DLD1 (cell line): Measurements from ENCODE around the gene KIAA0753.

ENCODE experiments used
- in situ Hi-C: cut with HindIII; loops from 2 replicates; pipeline ENCODE4 v1.10.0; 2017; ENCODE audit warnings: low sequenced_read_pairs

Gene KIAA0753

GRCh38 chr17:6640536-6641246, at the start of gene KIAA0753, which contains the start of gene TXNDC17:
TSS of gene KIAA0753 (minus strand) at chr17:6640711. CDS start at chr17:6635103, 5,608 bp downstream.
TSS of gene TXNDC17 (plus strand) at chr17:6641060. CDS start at chr17:6641083, 23 bp downstream.
- in situ Hi-C loops: no loop called here

GRCh38 chr17:6688944-6689343, 48.4 kb upstream of the KIAA0753 start:
- in situ Hi-C loops: no loop called here

- in situ Hi-C loops: no loop called here
Measured at GRCh38 chr17:6686026-6686425, 45.5 kb upstream of the KIAA0753 start.

GRCh38 chr17:6684881-6685767, 44.6 kb upstream of the KIAA0753 start:
- in situ Hi-C loops: no loop called here

GRCh38 chr17:6684460-6684783, 43.9 kb upstream of the KIAA0753 start:
- in situ Hi-C loops: no loop called here

- in situ Hi-C loops: no loop called here
Measured at GRCh38 chr17:6683730-6684459, 43.4 kb upstream of the KIAA0753 start.

- in situ Hi-C loops: no loop called here
Measured at GRCh38 chr17:6683081-6683684, 42.7 kb upstream of the KIAA0753 start.

- in situ Hi-C loops: no loop called here
Measured at GRCh38 chr17:6682339-6682738, 41.8 kb upstream of the KIAA0753 start.

- in situ Hi-C loops: no loop called here
Measured at GRCh38 chr17:6681671-6682070, 41.2 kb upstream of the KIAA0753 start.

GRCh38 chr17:6681176-6681575, 40.7 kb upstream of the KIAA0753 start:
- in situ Hi-C loops: no loop called here

GRCh38 chr17:6679241-6679640, 38.7 kb upstream of the KIAA0753 start:
- in situ Hi-C loops: no loop called here

GRCh38 chr17:6677946-6678345, 37.4 kb upstream of the KIAA0753 start:
- in situ Hi-C loops: no loop called here

GRCh38 chr17:6677158-6677831, 36.8 kb upstream of the KIAA0753 start:
- in situ Hi-C loops: no loop called here

- in situ Hi-C loops: no loop called here
Measured at GRCh38 chr17:6676802-6677157, 36.3 kb upstream of the KIAA0753 start.

- in situ Hi-C loops: no loop called here
Measured at GRCh38 chr17:6675201-6675825, 34.8 kb upstream of the KIAA0753 start.

- in situ Hi-C loops: no loop called here
Measured at GRCh38 chr17:6674586-6674985, 34.1 kb upstream of the KIAA0753 start.

GRCh38 chr17:6671431-6671830, 30.9 kb upstream of the KIAA0753 start:
- in situ Hi-C loops: no loop called here

- in situ Hi-C loops: no loop called here
Measured at GRCh38 chr17:6670999-6671398, 30.5 kb upstream of the KIAA0753 start.

- in situ Hi-C loops: no loop called here
Measured at GRCh38 chr17:6670571-6670970, 30.1 kb upstream of the KIAA0753 start.
